SK-N-SH (cell line): ENCODE data around the gene ZNF319. TPM values are rescaled to one million over a fixed set of nuclear protein-coding genes. Genes with fewer than 3 reads are reported as not detected.

Experiments used
- CTCF ChIA-PET: fragments of 300-600, 350-600 bp; formaldehyde crosslinking; extraction: SDS; loops from one replicate; lab custom pipeline; 2021; lab: Yijun Ruan, JAX
- POLR2A ChIA-PET: fragments of 350-600 bp; sonication (Branson Sonifier 250); formaldehyde crosslinking; extraction: SDS; loops from one replicate; lab custom pipeline; 2020; ENCODE audit warnings: antibody characterized with exemption, inconsistent platforms; lab: Yijun Ruan, JAX
- DNase-seq: peaks from one replicate; pipeline ENCODE4 v3.0.0; 2012
- H2AFZ ChIP-seq: fragments of 200-600 bp; sonication (generic); 2 replicates; pipeline ENCODE4 v1.8.1; 2016; ENCODE audit warnings: antibody characterized with exemption, mild to moderate bottlenecking, low read depth
- H3F3A ChIP-seq: fragments of 200-600 bp; sonication (generic); replicated peaks from 2 replicates; pipeline ENCODE3; 2016; ENCODE audit warnings: antibody characterized with exemption, mild to moderate bottlenecking; ENCODE audit not compliant: insufficient read depth
- H3K27ac ChIP-seq, 2 experiments: fragments of 200-500 bp in 1 of 2; fragments of 200-600 bp in 1 of 2; sonication (Bioruptor generic) in 1 of 2; sonication (generic), shearing (Covaris generic) in 1 of 2; 2 replicates each; pipeline versions ENCODE4 v1.5.1 to v1.6.1; 2014 to 2016; ENCODE audit warnings: low read depth in 2 of 2, inconsistent platforms in 1 of 2, low read length in 1 of 2, mild to moderate bottlenecking in 1 of 2, mixed read lengths in 1 of 2
- H3K27me3 ChIP-seq: fragments of 200-600 bp; sonication (generic), shearing (Covaris generic); 2 replicates; pipeline ENCODE4 v1.6.1; 2016; ENCODE audit warnings: mixed run types; ENCODE audit not compliant: insufficient read depth
- H3K36me3 ChIP-seq, 2 experiments: fragments of 200-500 bp in 1 of 2; fragments of 200-600 bp in 1 of 2; sonication (Bioruptor generic) in 1 of 2; sonication (generic) in 1 of 2; replicated peaks in 1 of 2; 2 replicates each; pipeline versions ENCODE3 to v1.5.1; 2014 to 2016; ENCODE audit warnings: low read length in 1 of 2, mild to moderate bottlenecking in 1 of 2; ENCODE audit not compliant: insufficient read depth in 2 of 2, control insufficient read depth in 1 of 2
- H3K4me1 ChIP-seq, 2 experiments: fragments of 200-500 bp in 1 of 2; fragments of 200-600 bp in 1 of 2; sonication (Bioruptor generic) in 1 of 2; sonication (generic), shearing (Covaris generic) in 1 of 2; 2 replicates each; pipeline versions ENCODE4 v1.5.1 to v1.6.1; 2014 to 2016; ENCODE audit warnings: low read depth in 1 of 2, low read length in 1 of 2, mixed run types in 1 of 2; ENCODE audit not compliant: insufficient read depth in 2 of 2, control insufficient read depth in 1 of 2
- H3K4me2 ChIP-seq: fragments of 200-600 bp; sonication (generic), shearing (Covaris generic); 2 replicates; pipeline ENCODE4 v1.6.1; 2017; ENCODE audit warnings: mixed run types
- H3K4me3 ChIP-seq, 2 experiments: fragments of 200-500 bp in 1 of 2; fragments of 200-600 bp in 1 of 2; sonication (Bioruptor generic) in 1 of 2; sonication (generic), shearing (Covaris generic) in 1 of 2; 2 replicates each; pipeline versions ENCODE4 v1.5.1 to v1.8.1; 2014 to 2016; ENCODE audit warnings: low read depth in 2 of 2, inconsistent platforms in 1 of 2, low read length in 1 of 2, mild to moderate bottlenecking in 1 of 2, mixed read lengths in 1 of 2, moderate library complexity in 1 of 2
- H3K79me2 ChIP-seq: fragments of 200-600 bp; sonication (generic); 2 replicates; pipeline ENCODE4 v1.8.1; 2017; ENCODE audit warnings: mild to moderate bottlenecking; ENCODE audit not compliant: insufficient read depth
- H3K9ac ChIP-seq: fragments of 200-600 bp; sonication (generic); 2 replicates; pipeline ENCODE4 v1.6.1; 2017; ENCODE audit warnings: mixed run types
- H3K9me2 ChIP-seq: fragments of 200-600 bp; sonication (generic); 2 replicates; pipeline ENCODE4 v1.6.1; 2017; ENCODE audit warnings: mixed run types
- H3K9me3 ChIP-seq: fragments of 200-600 bp; sonication (generic); 2 replicates; pipeline ENCODE4 v1.6.1; 2017; ENCODE audit warnings: mixed run types, mild to moderate bottlenecking, moderate library complexity
- H4K20me1 ChIP-seq: fragments of 200-600 bp; sonication (generic); 2 replicates; pipeline ENCODE4 v1.6.1; 2017; ENCODE audit warnings: mild to moderate bottlenecking, mixed run types; ENCODE audit not compliant: insufficient read depth
- CHD2 ChIP-seq: fragments of 150-350 bp; IDR thresholded peaks from 2 replicates; pipeline ENCODE4 v1.6.1; 2018; ENCODE audit warnings: low read length; ENCODE audit not compliant: partially characterized antibody
- ELF1 ChIP-seq: IDR thresholded peaks from 2 replicates; pipeline ENCODE4 v1.4.0; 2012
- EP300 ChIP-seq, 2 experiments: IDR thresholded peaks; 2 replicates each; pipeline versions ENCODE4 v1.4.0 to v1.6.1; 2012; ENCODE audit warnings: borderline replicate concordance in 1 of 2, low read depth in 1 of 2, low read length in 1 of 2
- FOSL2 ChIP-seq: IDR thresholded peaks from 2 replicates; pipeline ENCODE4 v1.4.0; 2012; ENCODE audit warnings: low read depth, mild to moderate bottlenecking, moderate library complexity, borderline replicate concordance
- FOXM1 ChIP-seq: IDR thresholded peaks from 2 replicates; pipeline ENCODE4 v1.4.0; 2012; ENCODE audit warnings: low read depth, mild to moderate bottlenecking
- GATA2 ChIP-seq: sonication (generic); formaldehyde crosslinking; IDR thresholded peaks from 2 replicates; pipeline ENCODE4 v1.5.0; 2020; ENCODE audit warnings: mild to moderate bottlenecking, missing genetic modification reagents
- MEF2A ChIP-seq: IDR thresholded peaks from 2 replicates; pipeline ENCODE4 v1.4.0; 2012; ENCODE audit warnings: low read depth, borderline replicate concordance
- MXI1 ChIP-seq: IDR thresholded peaks from 2 replicates; pipeline ENCODE4 v1.6.1; 2012; ENCODE audit warnings: mild to moderate bottlenecking, low read depth, low read length, improper control_type of control experiment
- NFIC ChIP-seq: IDR thresholded peaks from 2 replicates; pipeline ENCODE4 v1.4.0; 2012; ENCODE audit warnings: borderline replicate concordance
- NRF1 ChIP-seq: IDR thresholded peaks from 2 replicates; pipeline ENCODE4 v1.6.1; 2012; ENCODE audit warnings: low read depth, mild to moderate bottlenecking, low read length
- RXRA ChIP-seq: IDR thresholded peaks from 2 replicates; pipeline ENCODE4 v1.4.0; 2012; ENCODE audit warnings: low read depth, mild to moderate bottlenecking, borderline replicate concordance
- SIN3A ChIP-seq: IDR thresholded peaks from 2 replicates; pipeline ENCODE4 v1.6.1; 2012; ENCODE audit warnings: low read depth, mild to moderate bottlenecking, low read length, moderate library complexity, borderline replicate concordance
- SMC3 ChIP-seq: IDR thresholded peaks from 2 replicates; pipeline ENCODE4 v1.6.1; 2012; ENCODE audit warnings: low read depth, low read length, improper control_type of control experiment
- TAF1 ChIP-seq: IDR thresholded peaks from 2 replicates; pipeline ENCODE4 v1.6.1; 2012; ENCODE audit warnings: low read depth, mild to moderate bottlenecking, low read length, moderate library complexity, borderline replicate concordance
- TCF12 ChIP-seq: IDR thresholded peaks from 2 replicates; pipeline ENCODE4 v1.4.0; 2012
- TEAD4 ChIP-seq: IDR thresholded peaks from 2 replicates; pipeline ENCODE4 v1.4.0; 2012; ENCODE audit warnings: mild to moderate bottlenecking, borderline replicate concordance; ENCODE audit not compliant: insufficient read depth
- WGBS: methylation state at CpG from one replicate; pipeline ENCODE4 v1.1.6; 2017; ENCODE audit warnings: low lambda C conversion rate; 5-methylcytosine and 5-hydroxymethylcytosine counted together
- polyA plus RNA-seq, 3 experiments: library from polyadenylated mRNA; depleted of rRNA; stranded (reverse); fragments of >200 nt; gene quantifications; 2 replicates each; pipeline ENCODE4 v1.2.3, GENCODE V29; 2012
- TF ChIP-seq, protein P1 (sequence below): IDR thresholded peaks from 2 replicates; pipeline ENCODE4; 2012
- TF ChIP-seq, protein P2 (sequence below): IDR thresholded peaks from 2 replicates; pipeline ENCODE4 v1.4.0; 2012; ENCODE audit warnings: low read depth

Gene ZNF319
- polyA plus RNA-seq, 1 of the 3 experiments (the other 2 are of a cell fraction): 7.6 TPM

DNA sequence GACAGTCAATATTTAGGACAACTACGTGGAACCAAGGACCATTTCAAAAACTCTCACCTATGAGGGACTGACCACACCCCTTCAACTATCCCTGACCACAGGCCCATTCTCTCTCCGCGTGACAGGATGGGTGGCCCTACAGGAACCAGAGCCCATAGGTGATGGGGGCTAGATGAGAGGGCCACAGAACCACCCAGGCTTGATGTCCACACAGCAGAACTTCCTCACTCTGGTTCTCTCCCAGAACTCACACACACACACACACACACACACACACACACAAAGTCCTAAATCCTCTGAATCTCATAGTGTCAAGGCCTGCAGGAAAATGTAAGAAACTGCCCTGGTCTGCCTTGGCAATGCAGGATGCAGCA, 1.5 kb downstream of the ZNF319 start (continued):
- TF ChIP-seq, protein P1, sequence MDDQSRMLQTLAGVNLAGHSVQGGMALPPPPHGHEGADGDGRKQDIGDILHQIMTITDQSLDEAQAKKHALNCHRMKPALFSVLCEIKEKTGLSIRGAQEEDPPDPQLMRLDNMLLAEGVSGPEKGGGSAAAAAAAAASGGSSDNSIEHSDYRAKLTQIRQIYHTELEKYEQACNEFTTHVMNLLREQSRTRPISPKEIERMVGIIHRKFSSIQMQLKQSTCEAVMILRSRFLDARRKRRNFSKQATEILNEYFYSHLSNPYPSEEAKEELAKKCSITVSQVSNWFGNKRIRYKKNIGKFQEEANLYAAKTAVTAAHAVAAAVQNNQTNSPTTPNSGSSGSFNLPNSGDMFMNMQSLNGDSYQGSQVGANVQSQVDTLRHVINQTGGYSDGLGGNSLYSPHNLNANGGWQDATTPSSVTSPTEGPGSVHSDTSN: no peak
- TF ChIP-seq SMC3: no peak

DNA sequence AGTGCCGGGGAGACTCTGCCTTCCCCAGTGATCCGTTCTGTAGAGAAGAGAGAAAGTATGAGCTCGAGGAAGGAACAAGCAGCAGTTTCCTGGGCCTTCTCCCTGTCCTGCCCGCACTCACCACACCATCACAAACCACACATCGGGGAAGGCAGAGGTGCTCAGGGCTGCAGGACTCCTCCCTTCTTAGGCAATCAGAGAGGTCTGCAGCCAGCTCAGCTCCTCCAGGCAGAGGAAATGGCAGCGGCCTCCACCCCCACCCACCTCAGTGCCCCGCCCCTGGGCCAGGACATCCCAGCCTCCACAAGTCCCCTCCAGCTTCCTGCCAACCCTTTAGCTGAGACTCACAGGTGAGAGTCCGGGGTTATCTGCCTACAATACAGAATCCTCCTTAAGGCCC, 2.0 kb downstream of the ZNF319 start:
- TF ChIP-seq SIN3A (no peak), RXRA (no peak), NFIC (no peak), CHD2 (no peak), GATA2 (CRISPR knock-in tag) (no peak), MEF2A (no peak), NRF1 (no peak), SMC3 (no peak), TEAD4 (no peak), ELF1 (no peak), FOSL2 (no peak), FOXM1 (no peak), EP300 (IDR thresholded peaks at IDR 0.05; ENCODE audit: borderline replicate concordance in 1 of 2, low read depth in 1 of 2, low read length in 1 of 2) (no peak), TCF12 (no peak), MXI1 (no peak), TAF1 (no peak)
- TF ChIP-seq, protein P2, sequence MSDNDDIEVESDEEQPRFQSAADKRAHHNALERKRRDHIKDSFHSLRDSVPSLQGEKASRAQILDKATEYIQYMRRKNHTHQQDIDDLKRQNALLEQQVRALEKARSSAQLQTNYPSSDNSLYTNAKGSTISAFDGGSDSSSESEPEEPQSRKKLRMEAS: no peak
- no peaks in the 10 kb centered on the region for H3K27me3 ChIP-seq
- H3F3A ChIP-seq: peaks cover 4% of the 10 kb centered on the region
- no peaks in the 10 kb centered on the region for H3K9me3 ChIP-seq
- H3K79me2 ChIP-seq: peaks cover 20% of the 10 kb centered on the region
- 85% methylated on average over 8 of the region's 8 CpGs for WGBS
- no peak overlapping the region for H3K27ac ChIP-seq
- peaks cover 0 to 18% of the 10 kb centered on the region in 2 experiments; a peak in 2 of 4 replicates for H3K4me1 ChIP-seq
- H4K20me1 ChIP-seq: 0 out of 2 replicates have a peak, but pooled peaks cover 6% of the 10 kb centered on the region
- peak overlapping the region; percentile 99; the same call in 1 of the 2 replicates for H3K4me2 ChIP-seq
- DNase-seq: no peak
- POLR2A ChIA-PET: no interaction called here
- CTCF ChIA-PET: interaction anchor here (1.3 to 6.2 kb wide), 5 partner anchors 8 to 241 kb away, joined by 3 to 71 read pairs (median 13); no protein-coding TSS in a partner anchor
- no peak overlapping the region for H2AFZ ChIP-seq
- no peak overlapping the region for H3K4me3 ChIP-seq
- H3K9me2 ChIP-seq: no peaks in the 10 kb centered on the region
- no peak overlapping the region for H3K9ac ChIP-seq
- H3K36me3 ChIP-seq: peaks cover 5 to 35% of the 10 kb centered on the region in 2 experiments
